GM19468 (cell line): ENCODE results near the gene LIPC.

Source experiments
- ATAC-seq: cut with Tn5 transposase; IDR thresholded peaks from one replicate; pipeline ENCODE4 v1.9.1; 2021; ENCODE audit warnings: mild to moderate bottlenecking, moderate library complexity, moderate number of reproducible peaks; ENCODE audit not compliant: unreplicated experiment; ENCODE audit errors: extremely low read depth

Gene LIPC

DNA sequence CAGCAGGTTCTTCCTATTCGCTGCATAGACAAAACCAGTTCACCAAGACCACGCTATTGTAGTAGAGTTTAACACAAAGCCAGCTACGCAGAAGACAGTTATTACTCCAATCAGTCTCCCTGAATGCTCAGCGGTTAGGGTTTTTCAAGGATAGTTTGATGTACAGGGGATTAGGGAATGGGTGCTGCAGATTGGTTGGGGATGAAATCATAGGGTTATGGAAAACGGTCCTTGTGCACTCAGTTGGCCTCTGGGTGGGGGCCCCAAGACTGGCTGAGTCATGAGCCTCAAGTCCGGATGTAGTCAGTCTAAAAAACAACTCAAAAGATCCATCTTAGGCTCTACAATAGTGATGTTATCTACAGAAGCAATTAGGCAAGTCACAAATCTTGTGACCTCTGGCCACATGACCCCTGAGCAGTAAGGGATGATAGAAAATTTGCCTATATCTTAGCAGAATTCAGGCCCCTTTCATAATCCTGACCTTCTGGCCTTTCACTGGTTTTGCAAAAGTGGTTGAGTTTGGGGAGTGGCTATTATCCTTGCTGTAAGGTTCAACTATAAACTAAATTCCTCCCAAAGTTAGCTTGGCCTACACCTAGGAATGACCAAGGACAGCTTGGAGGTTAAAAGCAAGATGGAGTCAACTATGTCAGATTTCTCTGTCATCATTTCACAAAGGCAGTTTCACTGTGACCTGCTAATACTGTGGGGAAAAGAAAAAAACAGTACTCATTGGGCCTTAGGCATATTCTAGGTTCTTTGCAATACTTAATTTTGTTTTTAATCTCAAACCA lies 57.7 kb downstream of the LIPC start:
- ATAC-seq, result no peak

DNA sequence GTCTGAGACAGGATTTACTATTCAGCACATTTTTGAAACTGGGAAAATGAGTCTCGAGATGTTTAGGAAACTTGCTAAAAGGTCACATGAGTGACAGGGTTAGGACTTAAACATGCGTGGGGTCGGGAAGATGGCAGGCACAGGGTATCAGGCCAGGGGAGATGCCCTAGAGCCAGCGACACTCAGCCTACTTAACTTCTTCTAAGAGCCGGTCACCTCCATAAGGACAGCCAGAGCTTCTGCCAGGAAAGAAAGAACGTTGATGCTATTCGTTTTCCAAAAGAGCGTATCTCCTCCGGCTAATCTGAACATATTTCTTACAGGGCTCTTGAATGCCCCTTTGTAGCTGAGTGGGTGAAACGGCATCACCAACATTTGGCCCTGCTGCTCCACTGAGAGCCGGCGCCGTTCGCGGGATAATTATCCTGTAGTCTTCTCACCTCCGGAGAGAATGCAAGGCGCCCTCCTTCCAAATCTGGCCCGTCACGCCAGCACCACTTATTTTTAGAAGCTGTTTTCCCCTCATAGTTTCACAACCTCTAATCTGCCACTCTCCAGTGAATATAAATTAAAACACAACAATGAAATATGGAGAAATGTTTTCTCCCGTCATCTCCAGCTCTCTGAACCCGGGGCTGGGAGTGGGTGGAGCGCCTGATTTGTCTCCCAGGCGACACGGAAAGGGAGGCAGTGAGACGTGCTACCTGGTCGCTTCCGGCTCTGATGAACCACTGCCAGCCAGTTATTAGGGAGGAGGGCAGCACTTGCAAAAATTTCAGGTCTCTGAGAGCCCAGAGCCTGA lies 58.5 kb downstream of the LIPC start:
- no peak for ATAC-seq

DNA sequence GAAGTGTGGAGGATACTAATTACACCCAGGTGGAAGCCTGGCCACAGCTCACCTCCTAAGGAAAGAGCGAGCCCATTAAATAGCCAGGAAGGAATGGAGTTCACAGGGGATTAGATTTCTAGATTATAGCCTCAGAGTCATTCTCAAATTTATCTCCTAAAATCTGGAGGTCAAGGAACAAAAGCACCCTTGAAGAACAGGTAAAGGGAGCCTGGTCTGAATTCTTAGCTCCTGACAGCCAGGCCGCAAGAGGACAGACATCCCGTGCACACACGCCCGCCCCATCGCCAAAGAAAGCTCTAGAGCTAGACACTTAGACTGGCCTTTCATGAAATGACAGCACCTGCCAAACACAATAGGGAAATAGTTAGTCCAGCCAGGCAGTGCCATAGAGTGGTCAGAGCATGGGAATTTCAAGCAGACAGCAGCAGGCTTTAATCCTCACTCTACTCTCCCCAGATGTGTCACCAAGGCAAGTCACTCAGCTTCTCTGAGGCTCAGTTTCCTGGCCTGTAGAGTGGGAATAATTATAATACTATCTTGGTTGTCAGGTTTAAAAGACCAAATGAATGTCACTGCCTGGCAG lies 59.2 kb downstream of the LIPC start:
- ATAC-seq, result no peak

DNA sequence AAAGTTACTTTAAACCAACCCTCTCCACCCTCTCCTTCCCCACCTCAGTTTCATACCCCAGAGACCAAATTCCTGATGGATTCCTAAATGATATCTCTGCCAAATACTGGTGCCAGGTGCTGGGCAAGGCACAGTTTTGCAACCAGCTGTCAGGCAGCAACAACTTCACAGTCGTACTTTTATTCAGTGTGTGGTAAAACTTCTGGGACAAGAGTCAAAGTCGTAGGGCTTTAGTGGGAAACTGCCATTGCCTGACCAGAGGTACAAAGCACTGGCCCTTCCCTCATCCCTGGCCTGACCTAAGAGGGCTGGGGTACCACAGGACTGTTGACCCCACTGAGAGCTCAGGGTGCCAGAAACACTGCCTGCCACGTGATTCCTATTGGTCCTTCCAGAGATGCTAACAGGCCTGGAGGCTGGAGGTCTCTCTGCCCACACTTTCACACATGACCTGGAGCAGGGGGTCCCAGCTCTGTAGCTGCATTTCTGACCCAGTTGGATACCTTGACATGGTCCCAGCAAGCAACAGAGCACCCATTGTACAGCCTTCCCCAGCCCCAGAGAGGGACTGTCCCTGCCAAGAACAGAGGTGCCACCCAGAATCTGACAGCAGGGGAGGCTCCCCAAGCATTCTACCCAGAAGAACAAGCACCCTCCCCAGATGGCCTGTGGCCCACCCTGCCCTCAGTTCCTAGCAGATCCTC lies 59.9 kb downstream of the LIPC start:
- ATAC-seq, result no peak

DNA sequence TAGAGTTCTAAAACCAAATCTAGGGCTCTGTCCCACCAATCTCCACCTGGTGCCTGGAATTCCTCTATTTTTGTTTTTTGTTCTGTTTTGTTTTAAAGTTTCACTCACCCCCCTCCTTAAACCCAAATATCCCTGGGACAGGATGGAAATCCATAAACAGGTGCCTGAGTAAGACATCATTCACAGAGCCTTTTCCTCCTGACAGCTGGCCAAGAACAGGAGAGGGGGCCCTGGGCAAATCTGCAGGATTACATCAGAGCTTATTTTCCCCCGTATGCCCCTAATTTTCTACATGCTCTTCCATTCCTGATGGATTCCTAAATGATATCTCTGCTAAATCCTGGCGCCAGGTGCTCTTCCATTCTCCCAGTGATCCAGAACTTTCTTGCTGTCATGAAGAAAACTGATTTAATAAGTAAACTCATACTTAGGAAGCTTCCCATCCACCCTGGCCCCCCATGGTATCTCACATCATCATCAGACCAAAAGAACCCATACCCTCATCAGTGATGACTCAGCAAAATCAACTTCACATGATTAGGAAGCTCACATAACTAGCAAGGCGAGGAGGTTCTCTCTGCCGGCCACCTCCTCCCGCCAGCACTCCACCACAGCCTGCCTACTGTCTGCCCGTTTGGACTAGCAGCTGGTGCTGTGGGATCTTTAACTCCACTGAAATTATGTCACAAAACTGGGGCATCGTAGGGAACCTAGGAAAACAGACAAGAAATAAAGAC lies 61.0 kb downstream of the LIPC start:
- no peak for ATAC-seq

DNA sequence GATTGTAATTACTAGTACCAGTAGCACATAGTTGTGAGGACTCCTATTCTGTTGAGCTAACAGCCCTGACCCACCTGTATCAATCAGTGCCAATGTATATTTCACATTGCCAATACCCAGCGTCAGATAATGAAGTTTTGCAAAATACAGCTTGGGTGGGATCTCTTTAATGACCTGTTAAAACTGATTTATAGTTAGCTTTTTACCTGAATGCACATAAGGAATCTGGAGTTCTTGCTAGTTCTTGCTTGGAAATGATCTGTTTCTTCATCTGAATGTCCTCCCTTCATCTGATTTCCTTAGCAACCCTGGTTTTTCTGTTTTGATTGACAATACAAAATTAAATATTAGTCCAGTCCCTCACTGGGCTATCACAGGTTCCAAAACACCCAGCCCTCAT lies 62.8 kb downstream of the LIPC start:
- no peak for ATAC-seq

DNA sequence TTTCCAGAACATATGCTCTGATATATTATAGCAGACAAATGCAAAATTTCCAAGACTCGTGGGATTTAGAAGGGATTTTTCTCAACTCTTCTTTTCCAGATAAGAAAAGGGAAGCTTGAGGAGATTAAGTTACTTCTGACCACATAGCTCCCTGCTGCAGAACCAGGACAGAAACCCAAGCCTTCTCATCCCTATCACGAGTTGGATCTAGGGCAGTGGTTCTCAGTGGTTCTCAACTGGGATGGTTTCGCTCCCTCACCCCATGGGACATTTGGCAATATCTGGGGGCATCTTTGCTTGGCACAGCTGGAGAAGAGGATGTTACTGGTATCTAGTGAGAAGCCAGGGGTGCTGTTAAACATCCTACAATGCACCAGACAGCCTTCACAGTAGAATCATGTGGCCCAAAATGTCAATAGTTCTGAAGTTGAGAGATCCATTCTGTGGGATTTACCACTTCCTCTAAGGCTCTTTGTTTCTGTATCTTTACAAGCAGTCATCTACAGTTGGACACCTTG lies 64.2 kb downstream of the LIPC start:
- ATAC-seq, result no peak

DNA sequence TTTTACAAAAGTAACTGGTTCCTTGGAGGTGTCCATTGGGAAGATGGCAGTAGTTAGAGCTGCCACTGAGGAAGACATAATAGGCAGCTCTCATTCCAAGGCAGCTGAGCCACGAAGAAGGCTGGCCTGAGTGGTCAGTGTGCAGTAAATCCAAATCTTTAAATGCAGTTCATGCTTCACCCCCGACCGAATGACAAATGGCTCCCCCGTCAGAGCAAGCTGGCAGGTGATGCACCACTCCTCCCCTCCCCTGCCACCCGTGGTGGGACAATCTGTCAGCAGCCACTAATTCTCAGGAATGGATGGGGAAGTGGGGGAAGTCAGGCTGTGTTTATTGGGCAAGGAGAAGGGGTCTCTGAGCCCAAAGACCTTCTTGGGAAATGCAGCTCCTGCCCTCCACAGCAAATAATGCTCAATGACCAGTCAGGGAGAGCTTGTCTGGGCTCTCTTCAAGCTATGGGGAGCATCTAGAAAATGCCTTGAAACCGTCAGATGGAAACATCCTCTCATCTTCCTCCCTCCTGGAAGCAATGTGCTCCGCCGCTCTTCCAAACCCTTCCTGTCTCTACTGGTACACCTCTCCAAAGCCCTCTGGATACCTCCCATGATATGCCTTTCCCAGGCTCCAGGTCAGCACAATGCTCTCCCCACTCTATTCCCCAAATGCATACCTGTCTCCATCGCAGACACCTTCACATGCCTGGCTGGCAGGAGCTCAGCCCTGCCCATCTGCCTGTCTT lies 65.4 kb downstream of the LIPC start:
- ATAC-seq, result no peak

DNA sequence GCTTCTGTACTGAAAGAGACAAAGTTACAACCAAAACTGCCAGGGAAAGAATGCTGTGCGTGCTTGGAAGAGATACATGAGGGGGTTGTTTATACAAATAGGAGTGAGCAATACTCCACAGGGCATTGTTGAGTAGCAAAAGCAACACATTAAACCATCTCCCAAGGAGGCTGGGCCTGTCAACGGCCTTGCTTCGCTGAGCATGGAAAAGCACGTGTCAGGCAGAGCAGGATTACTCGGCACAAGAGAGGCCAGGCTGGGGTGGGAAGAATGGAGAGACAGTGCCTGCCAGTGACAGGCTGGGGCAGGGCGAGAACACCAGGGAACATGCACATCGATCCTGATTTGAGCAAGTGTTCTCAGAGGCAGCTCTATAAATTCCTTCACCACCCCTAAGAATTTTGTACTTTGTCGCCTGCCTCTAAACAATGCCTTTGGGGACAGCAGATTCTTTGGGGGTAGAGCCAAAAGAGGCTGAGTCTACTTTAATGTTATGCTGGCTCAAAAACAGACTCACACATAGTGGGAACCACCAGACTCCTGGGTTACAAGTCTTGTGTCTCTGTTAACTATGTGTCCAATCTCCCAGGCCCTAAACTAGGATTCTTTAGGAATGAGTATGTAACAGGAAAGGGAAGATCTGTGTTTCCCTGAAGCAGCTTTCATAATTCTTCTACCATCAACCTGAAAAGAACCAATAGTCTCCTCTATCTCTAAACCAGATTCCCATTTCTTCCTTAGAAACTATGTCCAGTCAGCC lies 67.2 kb downstream of the LIPC start:
- ATAC-seq, result no peak

DNA sequence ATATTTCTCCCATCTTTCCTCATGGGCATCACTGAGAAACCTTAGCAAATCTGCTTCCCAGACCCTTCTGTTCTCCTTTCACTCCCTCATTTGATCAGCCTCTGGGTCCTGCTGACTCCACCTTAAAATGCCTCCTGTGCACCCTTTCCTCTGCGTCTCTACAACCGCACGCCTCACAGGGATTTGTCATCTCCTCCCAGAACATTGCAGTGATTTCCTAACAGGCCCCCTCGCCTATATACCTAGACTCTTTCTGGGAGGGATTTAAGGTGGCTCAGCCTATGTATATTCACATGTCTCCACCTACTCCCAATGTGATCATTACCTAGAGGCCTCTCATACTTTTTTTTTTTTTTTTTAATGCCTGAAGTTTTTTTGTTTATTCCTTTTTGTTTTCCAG lies 69.2 kb downstream of the LIPC start:
- ATAC-seq, result no peak

DNA sequence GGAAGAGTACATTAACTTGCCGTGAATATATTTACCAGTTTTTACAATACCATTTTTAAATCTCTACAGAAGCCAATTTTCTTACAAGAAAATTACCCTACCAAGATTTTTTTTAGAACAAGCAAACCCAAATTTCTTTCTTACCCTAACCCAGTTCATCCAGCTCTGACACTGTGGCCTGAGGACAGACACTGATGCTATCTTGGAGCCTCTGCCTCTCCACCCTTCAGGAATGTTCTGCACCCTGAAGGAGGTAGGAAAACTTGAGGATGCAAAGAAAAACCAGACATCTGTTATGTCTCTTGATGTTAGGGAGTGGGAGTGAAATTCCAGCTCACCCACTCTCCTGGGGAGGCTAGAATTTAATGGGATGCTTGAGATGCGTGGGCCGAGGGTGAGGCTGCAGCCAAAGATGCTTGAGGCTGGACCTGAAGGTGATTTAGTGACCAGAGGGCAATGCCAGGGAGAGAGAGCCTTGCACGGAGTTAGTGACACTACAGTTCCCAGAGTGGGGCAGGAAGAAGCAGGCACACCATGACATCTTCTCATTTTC lies 69.9 kb downstream of the LIPC start:
- ATAC-seq, result no peak

DNA sequence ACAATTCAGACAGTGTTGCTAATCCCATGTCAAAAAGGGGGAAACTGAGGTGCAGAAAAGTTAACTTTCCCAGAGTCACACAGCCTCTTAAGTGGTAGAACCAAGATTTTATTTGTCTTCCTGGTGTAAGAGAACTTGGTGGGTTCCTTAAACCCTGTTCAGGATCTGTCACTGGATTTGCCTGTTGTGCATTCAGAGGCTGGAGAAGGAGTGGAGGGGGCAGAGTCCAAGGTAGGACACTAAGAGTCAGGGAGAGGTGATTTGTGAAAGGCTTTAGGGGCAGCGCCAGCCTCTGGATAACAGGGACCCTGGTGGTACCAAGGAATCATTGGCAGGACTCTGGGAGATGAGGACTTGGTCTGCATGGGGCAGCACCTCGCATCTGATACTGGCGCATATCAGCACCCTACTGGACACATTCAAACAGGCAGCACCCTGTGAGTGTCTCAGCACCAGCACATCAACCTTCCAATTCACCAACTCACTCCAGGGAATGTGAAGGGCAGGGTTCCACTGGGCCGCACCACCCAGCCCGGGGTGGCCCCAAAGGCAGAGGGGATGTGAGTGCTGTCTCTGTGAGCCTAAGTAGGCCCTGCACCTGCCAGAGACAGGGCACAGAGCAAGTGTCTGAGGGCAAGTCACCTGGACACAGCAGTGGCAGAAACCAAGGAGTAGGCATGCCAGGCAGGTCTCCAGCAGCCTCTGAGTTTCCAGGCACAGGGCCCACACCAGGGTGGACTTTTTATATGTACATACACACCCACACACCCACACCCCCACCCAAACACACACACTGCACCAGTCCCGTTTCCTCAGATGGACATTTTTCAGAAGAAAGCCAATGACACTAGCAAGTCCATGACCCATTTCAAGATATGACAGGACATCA lies 71.6 kb downstream of the LIPC start:
- ATAC-seq, result no peak

DNA sequence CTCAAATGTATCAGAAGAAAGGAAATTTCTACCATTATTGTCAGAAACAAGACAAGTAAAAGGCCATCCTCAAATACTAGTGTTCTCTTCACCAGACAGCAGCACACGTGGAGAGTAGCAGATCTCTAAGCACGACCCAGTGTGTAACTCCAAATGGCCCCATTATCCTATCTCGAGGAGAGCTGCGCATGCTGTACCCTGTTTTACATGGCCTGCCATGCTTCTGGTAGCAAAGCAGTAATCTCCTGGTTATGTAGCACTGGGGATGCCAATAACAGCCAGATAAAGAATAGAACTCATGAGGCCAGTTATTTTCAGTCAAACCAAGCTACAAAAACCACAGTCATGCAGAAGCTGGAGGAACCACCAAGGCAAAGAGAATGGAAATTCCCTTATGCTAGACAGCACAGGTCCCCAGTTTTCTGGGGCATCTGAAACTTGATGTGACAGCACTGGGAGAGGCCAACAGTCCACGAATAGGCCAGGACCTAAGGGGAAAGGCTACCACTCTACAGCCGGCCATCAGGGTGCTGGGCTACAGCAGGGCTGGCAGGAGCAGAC lies 73.0 kb downstream of the LIPC start:
- no peak for ATAC-seq

DNA sequence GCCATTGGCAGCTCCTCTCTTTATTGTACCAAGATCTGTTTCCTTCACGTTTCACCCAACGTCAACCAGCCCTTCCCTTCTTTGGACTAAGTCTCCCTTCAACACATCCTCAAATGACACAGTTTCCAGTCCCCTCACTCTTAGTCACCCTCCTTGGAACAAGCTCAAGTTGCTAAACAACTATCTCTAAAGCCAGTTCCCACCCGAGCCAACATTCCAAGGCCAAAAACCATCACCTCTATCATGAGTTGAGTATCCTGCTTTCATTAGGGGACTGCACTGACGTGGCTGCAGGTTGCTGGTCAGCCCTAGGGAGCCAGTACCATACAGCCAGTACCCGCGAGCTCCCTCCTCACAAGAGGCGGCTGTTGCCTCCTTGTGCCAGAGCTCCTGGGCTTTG lies 73.8 kb downstream of the LIPC start:
- no peak for ATAC-seq

DNA sequence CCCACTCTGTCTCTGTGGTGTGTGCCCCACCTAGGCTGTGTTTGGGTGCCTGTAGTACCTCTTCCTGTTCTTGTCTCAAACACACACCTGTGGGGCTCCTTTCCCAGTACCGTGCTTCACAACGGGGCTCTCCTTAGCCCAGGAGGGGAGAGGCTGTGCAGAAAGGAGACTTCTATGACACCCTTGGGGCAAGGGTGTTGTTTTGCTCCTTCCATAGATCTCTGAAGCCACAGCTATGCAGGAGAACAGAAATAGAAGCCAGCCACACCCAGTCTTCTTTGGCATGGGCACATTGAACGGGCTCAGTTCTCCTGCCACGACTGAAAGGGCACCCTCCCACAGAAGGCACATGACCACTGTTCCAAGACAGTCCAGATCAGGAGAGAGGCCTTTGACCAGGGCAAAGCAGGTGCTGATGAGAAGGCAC lies 74.3 kb downstream of the LIPC start:
- ATAC-seq, result no peak

DNA sequence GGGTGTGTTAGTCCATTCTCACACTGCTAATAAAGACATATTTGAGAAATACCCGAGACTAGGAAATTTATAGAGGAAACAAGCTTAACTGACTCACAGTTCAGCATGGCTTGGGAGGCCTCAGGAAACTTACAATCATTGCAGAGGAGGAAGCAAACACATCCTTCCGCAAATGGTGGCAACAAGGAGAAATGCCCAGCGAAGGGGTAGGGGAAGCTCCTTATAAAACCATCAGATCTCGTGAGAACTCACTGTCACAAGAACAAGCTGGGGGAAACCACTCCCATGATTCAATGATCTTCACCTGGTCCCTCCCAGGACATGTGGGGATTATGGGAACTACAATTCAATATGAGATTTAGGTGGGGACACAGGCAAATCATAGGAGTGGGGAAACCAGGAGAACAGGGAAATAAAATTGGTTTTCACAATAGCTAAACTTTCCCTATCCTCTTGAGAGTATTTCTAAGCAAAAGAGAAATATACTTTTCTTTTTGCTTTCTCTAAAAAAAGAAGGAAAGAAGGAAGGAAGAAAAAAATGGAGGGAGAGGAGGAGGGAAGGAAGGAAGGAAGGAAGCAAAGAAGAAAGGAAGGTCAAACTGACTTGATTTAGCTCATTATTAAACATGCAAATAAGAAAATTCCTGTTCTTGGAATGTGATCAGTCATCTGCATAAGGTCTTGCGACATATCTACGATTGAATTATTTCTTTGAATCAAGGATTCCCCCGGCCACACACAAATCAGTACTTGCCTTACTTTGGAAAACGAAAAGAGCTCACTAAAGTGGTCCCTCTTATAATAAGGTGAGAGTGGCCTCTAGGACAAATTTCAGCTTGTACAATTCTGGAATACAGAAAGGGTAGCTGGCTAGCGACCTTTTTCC lies 75.2 kb downstream of the LIPC start:
- ATAC-seq, result no peak
